HepG2 (cell line): ENCODE data around the gene ZNF74. TPM values are rescaled to one million over a fixed set of nuclear protein-coding genes. Genes with fewer than 3 reads are reported as not detected.

ENCODE experiments used
- ATAC-seq: fragments of 200-7000 bp; cut with Tn5 transposase; 3 replicates; pipeline ENCODE4 v1.9.1; 2020; ENCODE audit warnings: mild to moderate bottlenecking, moderate library complexity
- BruUV-seq: library from RNA; stranded (reverse); fragments of 400-500 nt; replicated peaks from 2 replicates; lab custom pipeline; 2021; lab: Mats Ljungman, UMichigan
- CTCF ChIA-PET: fragments of 300-600 bp; formaldehyde crosslinking; extraction: SDS; loops from one replicate; lab custom pipeline; 2021; ENCODE audit warnings: low total read pairs, inconsistent platforms, low intra/inter-chr PET ratio; lab: Yijun Ruan, JAX
- POLR2A ChIA-PET: fragments of 350-600 bp; sonication (Branson Sonifier 250); formaldehyde crosslinking; loops from one replicate; lab custom pipeline; 2020; ENCODE audit warnings: antibody characterized with exemption, inconsistent platforms; lab: Yijun Ruan, JAX
- DNase-seq: peaks from one replicate; pipeline ENCODE4 v3.0.0-alpha.2; 2015; ENCODE audit warnings: low spot score
- FAIRE-seq: peaks from 3 replicates; lab custom pipeline; 2011; peaks lifted over from hg19 to GRCh38; lab: Jason Lieb, UNC
- H2AFZ ChIP-seq: one replicate; pipeline ENCODE4 v1.6.1; 2011; ENCODE audit warnings: low read length, inconsistent platforms
- H3K27ac ChIP-seq: fragments of 300-600 bp; 3 replicates; pipeline ENCODE4 v1.8.0; 2011; ENCODE audit warnings: mixed run types, mild to moderate bottlenecking, mixed read lengths, low read length, inconsistent platforms; ENCODE audit not compliant: insufficient read depth; ENCODE audit errors: extremely low read length
- H3K27me3 ChIP-seq, 2 experiments: fragments of 200-600 bp in 1 of 2; 2 replicates in 1 of 2; 3 replicates in 1 of 2; pipeline versions ENCODE4 v1.6.0 to v1.8.0; 2011; ENCODE audit warnings: low read length in 2 of 2, mild to moderate bottlenecking in 2 of 2, moderate library complexity in 2 of 2, inconsistent platforms in 1 of 2; ENCODE audit not compliant: insufficient read depth in 2 of 2, control insufficient read depth in 1 of 2
- H3K36me3 ChIP-seq, 2 experiments: fragments of 200-600 bp in 1 of 2; replicated peaks in 1 of 2; 2 replicates in 1 of 2; 3 replicates in 1 of 2; pipeline versions ENCODE4 v1.5.1 to v1.8.0; 2011; ENCODE audit warnings: low read length in 2 of 2, inconsistent platforms in 1 of 2; ENCODE audit not compliant: insufficient read depth in 2 of 2, control insufficient read depth in 1 of 2
- H3K4me1 ChIP-seq: 2 replicates; pipeline ENCODE4 v1.5.1; 2012; ENCODE audit warnings: low read length, inconsistent platforms; ENCODE audit not compliant: insufficient read depth
- H3K4me2 ChIP-seq: 2 replicates; pipeline ENCODE4 v1.6.0; 2011; ENCODE audit warnings: low read depth, low read length, inconsistent platforms
- H3K4me3 ChIP-seq, 3 experiments: fragments of 200-600 bp in 1 of 3; sonication (generic), shearing (Covaris generic) in 1 of 3; replicated peaks in 1 of 3; 2 replicates each; pipeline ENCODE4 v1.5.1; 2011 to 2016; ENCODE audit warnings: low read length in 3 of 3, inconsistent platforms in 2 of 3, low read depth in 2 of 3, mild to moderate bottlenecking in 2 of 3, control low read depth in 1 of 3, mixed read lengths in 1 of 3; ENCODE audit not compliant: insufficient read depth in 1 of 3
- H3K79me2 ChIP-seq: one replicate; pipeline ENCODE4 v1.6.1; 2011; ENCODE audit warnings: low read length, inconsistent platforms; ENCODE audit not compliant: insufficient read depth
- H3K9ac ChIP-seq: 2 replicates; pipeline ENCODE4 v1.6.0; 2011; ENCODE audit warnings: mild to moderate bottlenecking, low read depth, low read length, inconsistent platforms; ENCODE audit not compliant: insufficient read depth
- H3K9me3 ChIP-seq: 2 replicates; pipeline ENCODE4 v1.5.1; 2012; ENCODE audit warnings: mild to moderate bottlenecking, low read length
- H4K20me1 ChIP-seq: 2 replicates; pipeline ENCODE4 v1.6.0; 2011; ENCODE audit warnings: inconsistent platforms, mild to moderate bottlenecking, low read length, moderate library complexity; ENCODE audit not compliant: insufficient read depth
- CBX2 ChIP-seq, 2 experiments: fragments of 200-600 bp in 1 of 2; sonication (generic); formaldehyde crosslinking in 1 of 2; IDR thresholded peaks; 2 replicates each; pipeline versions ENCODE4 v1.7.0 to v1.8.1; 2018 to 2022; ENCODE audit warnings: low read depth in 2 of 2, low read length in 1 of 2, mild to moderate bottlenecking in 1 of 2, missing genetic modification reagents in 1 of 2
- EED ChIP-seq: sonication (generic); formaldehyde crosslinking; IDR thresholded peaks from 2 replicates; pipeline ENCODE4 v1.5.0; 2020; ENCODE audit warnings: mild to moderate bottlenecking, missing genetic modification reagents
- ELF3 ChIP-seq: IDR thresholded peaks from 2 replicates; pipeline ENCODE4 v1.6.1; 2016; ENCODE audit warnings: missing genetic modification reagents, missing compliant biosample characterization
- ERF ChIP-seq: IDR thresholded peaks from 2 replicates; pipeline ENCODE4 v1.6.1; 2018; ENCODE audit warnings: missing biosample characterization, missing genetic modification reagents
- MAFF ChIP-seq: IDR thresholded peaks from 2 replicates; pipeline ENCODE4 v1.6.1; 2011; ENCODE audit warnings: low read depth, low read length, improper control_type of control experiment
- NFE2L2 ChIP-seq: fragments of 150-350 bp; IDR thresholded peaks from 2 replicates; pipeline ENCODE4 v1.6.1; 2014; ENCODE audit warnings: low read length
- RFX3 ChIP-seq: IDR thresholded peaks from 2 replicates; pipeline ENCODE4 v1.6.1; 2016; ENCODE audit warnings: missing biosample characterization, missing genetic modification reagents
- RXRB ChIP-seq: IDR thresholded peaks from 2 replicates; pipeline ENCODE4 v1.6.1; 2016; ENCODE audit warnings: borderline replicate concordance, missing genetic modification reagents, missing compliant biosample characterization
- ZBTB33 ChIP-seq: sonication (generic); formaldehyde crosslinking; IDR thresholded peaks from 2 replicates; pipeline ENCODE4 v1.4.0; 2020; ENCODE audit warnings: missing genetic modification reagents
- ZBTB8A ChIP-seq: sonication (generic); formaldehyde crosslinking; IDR thresholded peaks from 2 replicates; pipeline ENCODE4 v1.4.0; 2020; ENCODE audit warnings: mild to moderate bottlenecking, low read depth, missing genetic modification reagents, borderline replicate concordance
- ZFP1 ChIP-seq: IDR thresholded peaks from 2 replicates; pipeline ENCODE4 v1.6.1; 2016
- ZFP90 ChIP-seq: sonication (generic); formaldehyde crosslinking; IDR thresholded peaks from 2 replicates; pipeline ENCODE4 v1.8.0; 2022; ENCODE audit warnings: missing genetic modification reagents, mild to moderate bottlenecking, inconsistent platforms, borderline replicate concordance
- ZKSCAN5 ChIP-seq: sonication (generic); formaldehyde crosslinking; IDR thresholded peaks from 2 replicates; pipeline ENCODE4 v1.5.1; 2020; ENCODE audit warnings: mild to moderate bottlenecking, missing genetic modification reagents
- ZNF138 ChIP-seq: sonication (generic); formaldehyde crosslinking; IDR thresholded peaks from 2 replicates; pipeline ENCODE4 v1.5.0; 2020; ENCODE audit warnings: mild to moderate bottlenecking, low read depth, missing genetic modification reagents
- ZNF30 ChIP-seq: sonication (generic); formaldehyde crosslinking; IDR thresholded peaks from 2 replicates; pipeline ENCODE4 v1.5.0; 2020; ENCODE audit warnings: mild to moderate bottlenecking, missing genetic modification reagents
- ZNF331 ChIP-seq: sonication (generic); formaldehyde crosslinking; IDR thresholded peaks from 2 replicates; pipeline ENCODE4 v1.4.0; 2020; ENCODE audit warnings: missing genetic modification reagents
- ZNF33A ChIP-seq: sonication (generic); formaldehyde crosslinking; IDR thresholded peaks from 2 replicates; pipeline ENCODE4 v1.5.1; 2020; ENCODE audit warnings: missing genetic modification reagents, mild to moderate bottlenecking, moderate library complexity, borderline replicate concordance
- ZNF652 ChIP-seq: IDR thresholded peaks from 2 replicates; pipeline ENCODE4 v1.6.1; 2016; ENCODE audit warnings: low read depth, borderline replicate concordance
- ZNF816 ChIP-seq: sonication (generic); formaldehyde crosslinking; IDR thresholded peaks from 2 replicates; pipeline ENCODE4 v1.8.0; 2022; ENCODE audit warnings: missing genetic modification reagents, mild to moderate bottlenecking, borderline replicate concordance
- WGBS: methylation state at CpG from one replicate; pipeline ENCODE4 v1.1.6; 2017; ENCODE audit warnings: low lambda C conversion rate; 5-methylcytosine and 5-hydroxymethylcytosine counted together
- in situ Hi-C: cut with HindIII; loops from 2 replicates; pipeline ENCODE4 v1.10.0; 2017; ENCODE audit warnings: low pct_unique_long_range_greater_than_20kb; ENCODE audit not compliant: extremely low pct_ligation_motif_present
- intact Hi-C: fragments of 100-400 bp; cut with micrococcal nuclease; formaldehyde crosslinking; loops from one replicate; pipeline ENCODE4 v1.10.0; 2022; ENCODE audit not compliant: unreplicated experiment
- polyA plus RNA-seq, 8 experiments: library from polyadenylated mRNA; depleted of rRNA in 3 of 8; stranded (reverse) in 7 of 8; unstranded in 1 of 8; fragments of >200 nt; fragmentation: Illumina TruSeq in 4 of 8; extraction: Trizol in 4 of 8; gene quantifications; 2 replicates each; pipeline versions ENCODE4 v1.2.1 to v1.2.3, GENCODE V29; 2011 to 2016; ENCODE audit warnings: low read depth in 4 of 8, missing spikeins in 1 of 8, mixed read lengths in 1 of 8; ENCODE audit not compliant: insufficient read depth in 1 of 8
- total RNA-seq, 5 experiments: library from RNA; depleted of rRNA; stranded (reverse); fragments of >200 nt; fragmentation: Illumina TruSeq; extraction: Trizol; gene quantifications; 2 replicates each; pipeline ENCODE4 v1.2.3, GENCODE V29; 2016; ENCODE audit warnings: low read depth in 1 of 5

The ZNF74 gene
- total and polyA plus RNA-seq, 2 of the 13 experiments (the other 11 are each of a cell fraction or from before 2014, with no cell fraction given): 6.3 to 9.1 TPM

GRCh38 chr22:20448630-20449029 is 54.7 kb downstream of the ZNF74 start:
- H3K36me3 ChIP-seq: peaks cover 1 to 4% of the 10 kb centered on the region in 2 experiments; a peak in 2 of 5 replicates
- H3K9me3 ChIP-seq: no peaks in the 10 kb centered on the region
- no TSS peak for BruUV-seq
- no peaks in the 10 kb centered on the region for H3K4me1 ChIP-seq
- no peaks in the 10 kb centered on the region for H3K27me3 ChIP-seq
- H3K79me2 ChIP-seq: no peaks in the 10 kb centered on the region
- no peak overlapping the region for H3K4me2 ChIP-seq
- in situ Hi-C loops: no loop called here
- intact Hi-C loops: no loop called here
- H3K27ac ChIP-seq: no peak overlapping the region
- no peak overlapping the region for H2AFZ ChIP-seq
- ChIA-PET POLR2A (no interaction called here), CTCF (no interaction called here)
- no peak overlapping the region for H3K4me3 ChIP-seq
- no peak for ATAC-seq
- DNase-seq: no peak
- no peaks in the 10 kb centered on the region for H4K20me1 ChIP-seq
- no peak overlapping the region for H3K9ac ChIP-seq
- TF ChIP-seq NFE2L2: no peak
- TF ChIP-seq ZFP1 (CRISPR knock-in tag): no peak
- TF ChIP-seq ZBTB8A (CRISPR knock-in tag): no peak
- TF ChIP-seq ZNF331 (CRISPR knock-in tag): no peak
- TF ChIP-seq ZNF30: no peak
- TF ChIP-seq ZNF138 (CRISPR knock-in tag): no peak
- no peak for TF ChIP-seq ZNF33A (CRISPR knock-in tag)
- TF ChIP-seq MAFF: no peak
- TF ChIP-seq ZNF816: no peak
- TF ChIP-seq ZFP90 (CRISPR knock-in tag): no peak
- no peak for TF ChIP-seq RFX3 (CRISPR knock-in tag)
- no peak for TF ChIP-seq ERF (CRISPR knock-in tag)
- no peak for TF ChIP-seq ELF3
- no peak for TF ChIP-seq ZKSCAN5 (CRISPR knock-in tag)
- no peak for TF ChIP-seq ZBTB33 (CRISPR knock-in tag)
- no peak for TF ChIP-seq CBX2 (IDR thresholded peaks at IDR 0.05; ENCODE audit: low read depth, low read length)
- no peak for TF ChIP-seq CBX2 (CRISPR knock-in tag; IDR thresholded peaks at IDR 0.05; ENCODE audit: low read depth)
- no peak for TF ChIP-seq ZNF652 (CRISPR knock-in tag)
- no peak for TF ChIP-seq RXRB (CRISPR knock-in tag)
- TF ChIP-seq EED: no peak
- FAIRE-seq: no peak
- WGBS: 94% methylated on average over 5 of the region's 5 CpGs
